Measurements from ENCODE around the gene PIK3AP1. TPM values are rescaled to one million over a fixed set of nuclear protein-coding genes. Genes with fewer than 3 reads are reported as not detected.

PIK3AP1 gene
- total RNA-seq, 1 experiment from 2014 or later = 1.7 TPM

DNA sequence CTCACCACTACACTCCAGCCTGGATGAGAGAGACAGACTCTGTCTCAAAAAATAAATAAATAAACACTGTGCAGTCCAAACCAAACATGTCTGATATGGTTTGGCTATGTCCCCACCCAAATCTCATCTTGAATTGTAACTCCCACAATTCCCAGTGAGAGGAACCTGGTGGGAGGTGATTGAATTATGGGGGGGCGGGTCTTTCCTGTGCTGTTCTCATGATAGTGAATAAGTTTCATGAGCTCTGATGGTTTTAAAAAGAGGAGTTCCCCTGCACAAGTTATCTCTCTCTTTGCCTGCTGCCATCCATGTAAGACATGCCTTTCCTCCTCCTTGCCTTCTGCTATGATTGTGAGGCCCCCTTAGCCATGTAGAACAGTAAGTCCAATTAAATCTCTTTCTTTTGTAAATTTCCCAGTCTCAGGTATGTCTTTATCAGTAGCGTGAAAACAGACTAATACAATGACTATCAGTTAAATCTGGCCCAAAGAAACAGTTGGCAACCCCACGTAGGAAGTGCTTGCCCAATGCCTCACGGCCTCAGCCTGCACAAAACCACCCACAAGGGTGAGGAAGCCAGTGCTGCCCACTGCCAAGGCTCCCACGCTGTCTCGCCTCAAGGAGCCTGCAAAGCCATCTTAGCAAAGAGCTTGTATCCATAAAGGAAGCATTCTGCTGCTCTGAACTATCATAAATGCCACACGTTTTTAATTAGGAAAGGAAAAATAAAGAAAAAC, 64.7 kb downstream of the PIK3AP1 start:
- H3K4ac ChIP-seq (ENCODE audit: low read depth, low read length) = no peak overlapping the region
- H4K8ac ChIP-seq (replicated peaks; ENCODE audit: insufficient read length, low read depth, low read length) = no peak overlapping the region
- H3K9ac ChIP-seq (ENCODE audit: extremely low read depth, insufficient read length, low read length) = no peak overlapping the region
- Mint-ChIP-seq H3K27ac (no peak overlapping the region), H3K36me3 (ENCODE audit: insufficient read depth in 1 of 3, low read depth in 3 of 3) (peaks cover 3 to 10% (median 5%) of the 10 kb centered on the region in 3 experiments; a peak in 6 of 7 replicates), H3K4me1 (peaks cover 0 to 5% of the 10 kb centered on the region in 2 experiments; a peak in 2 of 4 replicates), H3K27me3 (ENCODE audit: low read depth) (no peaks in the 10 kb centered on the region), H3K4me3 (no peak overlapping the region), H3K9me3 (peaks cover 3 to 8% of the 10 kb centered on the region in 2 experiments; a peak in 4 of 5 replicates)
- no CpG with 5 or more reads among the region's 7 CpGs for WGBS (ENCODE audit: extremely low coverage, insufficient read length, low lambda C conversion rate)
- H2AK5ac ChIP-seq (ENCODE audit: insufficient read length, low read length) = no peak overlapping the region
- H4K91ac ChIP-seq (ENCODE audit: insufficient read length, low read depth, low read length) = no peak overlapping the region
- no peak overlapping the region for H3T11ph ChIP-seq (ENCODE audit: low read length)
- H3K56ac ChIP-seq (ENCODE audit: insufficient read length, low read depth, low read length) = no peak overlapping the region
- no peaks in the 10 kb centered on the region for H3K23me2 ChIP-seq (ENCODE audit: insufficient read length, low read depth, low read length, poor library complexity, severe bottlenecking)
- no peak overlapping the region for H4K5ac ChIP-seq (ENCODE audit: insufficient read length, low read depth, low read length)
- H3K79me1 ChIP-seq (ENCODE audit: insufficient read depth, low read depth, low read length, poor library complexity, severe bottlenecking) = no peaks in the 10 kb centered on the region
- no peaks in the 10 kb centered on the region for H3K27me3 ChIP-seq (ENCODE audit: insufficient read depth, low read length)
- H3K9me3 ChIP-seq (ENCODE audit: control insufficient read depth, low read depth, low read length) = no peaks in the 10 kb centered on the region
- H2AFZ ChIP-seq (ENCODE audit: low read length) = no peak overlapping the region
- H3K4me1 ChIP-seq (ENCODE audit: insufficient read depth, low read length) = no peaks in the 10 kb centered on the region
- H3K4me2 ChIP-seq (ENCODE audit: insufficient read depth, insufficient read length, low read length) = no peak overlapping the region
- no peaks in the 10 kb centered on the region for H4K20me1 ChIP-seq (ENCODE audit: control insufficient read depth, insufficient read depth, insufficient read length)
- no peak overlapping the region for H2BK20ac ChIP-seq (ENCODE audit: low read depth, low read length, poor library complexity, severe bottlenecking)
- no peak overlapping the region for H3K18ac ChIP-seq (ENCODE audit: insufficient read length, low read depth, low read length)
- H3K27ac ChIP-seq (ENCODE audit: insufficient read length, low read depth, low read length) = no peak overlapping the region
- no peak overlapping the region for H2BK5ac ChIP-seq (ENCODE audit: insufficient read length, low read length)
- no peak for TF ChIP-seq CTCF (conservative IDR thresholded peaks at IDR 0.05)
- H3K79me2 ChIP-seq (ENCODE audit: insufficient read depth, low read length) = no peaks in the 10 kb centered on the region
- H2BK15ac ChIP-seq (ENCODE audit: low read depth, low read length) = no peak overlapping the region
- H2BK120ac ChIP-seq (ENCODE audit: low read depth, low read length, poor library complexity, severe bottlenecking) = no peak overlapping the region
- no peak for DNase-seq
- no peak overlapping the region for H3K23ac ChIP-seq (ENCODE audit: insufficient read length, low read depth, low read length)
- H2BK12ac ChIP-seq (ENCODE audit: insufficient read length, low read depth, low read length) = no peak overlapping the region
- no peak overlapping the region for H3K14ac ChIP-seq (ENCODE audit: insufficient read depth, low read length)

All from H9 (cell line).